Astrocyte (in vitro differentiated cells and primary cell): ENCODE measurements around the gene CNFN. TPM values are rescaled to one million over a fixed set of nuclear protein-coding genes. Genes with fewer than 3 reads are reported as not detected.

Source experiments
- DNase-seq: peaks from one replicate; pipeline ENCODE4 v3.0.0-alpha.2; 2010; ENCODE audit warnings: low read depth
- FAIRE-seq: peaks from 2 replicates; lab custom pipeline; 2011; peaks lifted over from hg19 to GRCh38; lab: Jason Lieb, UNC
- H2AFZ ChIP-seq: 2 replicates; pipeline ENCODE4 v1.6.0; 2012; ENCODE audit warnings: low read depth, low read length, inconsistent platforms
- H3K27ac ChIP-seq: 2 replicates; pipeline ENCODE4 v1.5.1; 2011; ENCODE audit warnings: low read depth, low read length, inconsistent platforms
- H3K27me3 ChIP-seq: 2 replicates; pipeline ENCODE4 v1.6.0; 2011; ENCODE audit warnings: low read length, inconsistent platforms; ENCODE audit not compliant: insufficient read depth
- H3K36me3 ChIP-seq: 2 replicates; pipeline ENCODE4 v1.5.1; 2011; ENCODE audit warnings: low read length, inconsistent platforms; ENCODE audit not compliant: insufficient read depth
- H3K4me1 ChIP-seq: 2 replicates; pipeline ENCODE4 v1.5.1; 2011; ENCODE audit warnings: low read length, inconsistent platforms; ENCODE audit not compliant: insufficient read depth
- H3K4me2 ChIP-seq: 2 replicates; pipeline ENCODE4 v1.6.0; 2012; ENCODE audit warnings: low read length, inconsistent platforms
- H3K4me3 ChIP-seq: 2 replicates; pipeline ENCODE4 v1.5.1; 2011; ENCODE audit warnings: low read depth, mild to moderate bottlenecking, low read length, inconsistent platforms; ENCODE audit not compliant: insufficient read depth
- H3K79me2 ChIP-seq: 2 replicates; pipeline ENCODE4 v1.6.0; 2012; ENCODE audit warnings: mild to moderate bottlenecking, low read length, inconsistent platforms; ENCODE audit not compliant: insufficient read depth
- H3K9ac ChIP-seq: 2 replicates; pipeline ENCODE4 v1.6.0; 2012; ENCODE audit warnings: mild to moderate bottlenecking, low read length, inconsistent platforms
- H3K9me3 ChIP-seq: 2 replicates; pipeline ENCODE4 v1.5.1; 2012; ENCODE audit warnings: low read depth, mild to moderate bottlenecking, low read length, inconsistent platforms; ENCODE audit not compliant: insufficient read depth
- H4K20me1 ChIP-seq: 2 replicates; pipeline ENCODE4 v1.6.0; 2012; ENCODE audit warnings: low read length, inconsistent platforms; ENCODE audit not compliant: insufficient read depth
- H3K27ac Mint-ChIP-seq: one replicate; pipeline ENCODE4 v1.8.0; 2021; ENCODE audit warnings: mild to moderate bottlenecking, mixed read lengths; ENCODE audit not compliant: unreplicated experiment
- H3K27me3 Mint-ChIP-seq: one replicate; pipeline ENCODE4 v1.8.0; 2021; ENCODE audit warnings: low read depth, mixed read lengths; ENCODE audit not compliant: unreplicated experiment
- H3K36me3 Mint-ChIP-seq: one replicate; pipeline ENCODE4 v1.8.0; 2021; ENCODE audit warnings: low read depth, mixed read lengths; ENCODE audit not compliant: unreplicated experiment
- H3K4me1 Mint-ChIP-seq: one replicate; pipeline ENCODE4 v1.8.0; 2021; ENCODE audit warnings: low read depth, mixed read lengths; ENCODE audit not compliant: unreplicated experiment
- H3K4me3 Mint-ChIP-seq: one replicate; pipeline ENCODE4 v1.8.0; 2021; ENCODE audit warnings: mild to moderate bottlenecking, moderate library complexity, mixed read lengths; ENCODE audit not compliant: unreplicated experiment
- H3K9me3 Mint-ChIP-seq: one replicate; pipeline ENCODE4 v1.8.0; 2021; ENCODE audit warnings: mild to moderate bottlenecking, mixed read lengths; ENCODE audit not compliant: unreplicated experiment
- EZH2 ChIP-seq: IDR thresholded peaks from 2 replicates; pipeline ENCODE4 v1.6.1; 2012; ENCODE audit warnings: mild to moderate bottlenecking, low read length, inconsistent platforms; ENCODE audit not compliant: insufficient read depth
- total RNA-seq: library from RNA; stranded (reverse); gene quantifications from 2 replicates; pipeline ENCODE4 v1.2.1, GENCODE V29; 2021
- TF ChIP-seq, protein P1 (sequence below): IDR thresholded peaks from 2 replicates; pipeline ENCODE4 v1.5.1; 2011; ENCODE audit warnings: low read depth, mild to moderate bottlenecking, inconsistent platforms, low read length, moderate library complexity; ENCODE audit not compliant: insufficient read depth

The CNFN gene
- total RNA-seq, 1 donor from 2014 or later: 0.61 TPM

- TF ChIP-seq EZH2: no peak
- TF ChIP-seq, protein P1, sequence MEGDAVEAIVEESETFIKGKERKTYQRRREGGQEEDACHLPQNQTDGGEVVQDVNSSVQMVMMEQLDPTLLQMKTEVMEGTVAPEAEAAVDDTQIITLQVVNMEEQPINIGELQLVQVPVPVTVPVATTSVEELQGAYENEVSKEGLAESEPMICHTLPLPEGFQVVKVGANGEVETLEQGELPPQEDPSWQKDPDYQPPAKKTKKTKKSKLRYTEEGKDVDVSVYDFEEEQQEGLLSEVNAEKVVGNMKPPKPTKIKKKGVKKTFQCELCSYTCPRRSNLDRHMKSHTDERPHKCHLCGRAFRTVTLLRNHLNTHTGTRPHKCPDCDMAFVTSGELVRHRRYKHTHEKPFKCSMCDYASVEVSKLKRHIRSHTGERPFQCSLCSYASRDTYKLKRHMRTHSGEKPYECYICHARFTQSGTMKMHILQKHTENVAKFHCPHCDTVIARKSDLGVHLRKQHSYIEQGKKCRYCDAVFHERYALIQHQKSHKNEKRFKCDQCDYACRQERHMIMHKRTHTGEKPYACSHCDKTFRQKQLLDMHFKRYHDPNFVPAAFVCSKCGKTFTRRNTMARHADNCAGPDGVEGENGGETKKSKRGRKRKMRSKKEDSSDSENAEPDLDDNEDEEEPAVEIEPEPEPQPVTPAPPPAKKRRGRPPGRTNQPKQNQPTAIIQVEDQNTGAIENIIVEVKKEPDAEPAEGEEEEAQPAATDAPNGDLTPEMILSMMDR: no peak
- no peaks in the 10 kb centered on the region for H3K9me3 ChIP-seq
- H3K4me3 ChIP-seq: no peak overlapping the region
- no peak overlapping the region for H2AFZ ChIP-seq
- Mint-ChIP-seq H3K4me3 (peak overlapping the region; percentile 86), H3K4me1 (peaks cover 10% of the 10 kb centered on the region), H3K27ac (no peak overlapping the region), H3K36me3 (peaks cover 1% of the 10 kb centered on the region), H3K9me3 (no peaks in the 10 kb centered on the region), H3K27me3 (no peaks in the 10 kb centered on the region)
- DNase-seq (no peak), FAIRE-seq (no peak)
- H3K79me2 ChIP-seq: peaks cover 3% of the 10 kb centered on the region
- H3K4me2 ChIP-seq: no peak overlapping the region
- H3K36me3 ChIP-seq: no peaks in the 10 kb centered on the region
- H3K9ac ChIP-seq: no peak overlapping the region
- H3K4me1 ChIP-seq: peaks cover 14% of the 10 kb centered on the region
- no peaks in the 10 kb centered on the region for H3K27me3 ChIP-seq
- peaks cover 14% of the 10 kb centered on the region for H4K20me1 ChIP-seq
- no peak overlapping the region for H3K27ac ChIP-seq
These were observed 10.3 kb upstream of the CNFN start for GRCh38 chr19:42400404-42400803.

DNA sequence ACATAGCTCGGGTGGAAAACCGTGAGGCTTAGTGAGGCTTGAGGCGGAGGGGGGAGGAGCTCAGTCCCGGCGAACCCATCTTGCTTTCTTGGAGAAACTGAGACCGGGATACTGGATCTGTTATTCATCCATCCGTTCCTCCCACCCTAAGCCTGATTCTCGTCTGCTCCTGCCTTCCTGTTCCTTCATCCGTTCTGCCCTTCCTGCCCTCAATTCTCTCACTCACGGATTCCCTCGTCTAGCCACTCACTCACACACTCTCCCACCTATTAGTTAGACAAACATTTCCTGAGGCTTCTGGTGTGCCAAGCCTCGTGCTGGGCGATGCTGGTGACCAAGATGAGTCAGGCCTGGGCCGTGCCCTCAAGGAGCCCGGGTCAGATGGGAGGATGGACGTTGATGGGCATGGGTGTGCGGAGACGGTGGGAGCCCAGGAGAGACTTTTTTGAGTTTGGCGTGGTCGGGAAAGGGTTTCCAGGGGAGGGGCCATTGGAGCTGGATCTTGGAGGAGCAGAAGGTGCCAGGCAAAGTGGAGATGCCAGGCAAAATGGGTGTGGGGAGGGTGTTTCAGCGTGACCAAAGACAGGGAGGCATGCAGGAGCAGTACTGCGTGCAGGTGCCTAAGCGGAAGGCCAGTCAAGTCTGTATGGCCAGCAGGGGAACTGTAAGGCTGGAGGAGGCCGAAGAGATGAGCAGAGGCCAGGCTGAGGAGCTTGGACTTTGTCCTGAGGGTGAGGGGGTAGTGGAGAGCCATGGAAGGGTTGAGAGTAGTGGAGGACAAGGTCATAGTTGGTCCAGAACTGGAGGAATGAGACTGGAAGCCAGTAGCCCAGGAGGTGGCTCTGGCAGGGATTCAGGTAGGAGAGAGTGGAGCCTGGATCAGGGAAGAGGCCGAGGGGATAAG is 7.4 kb upstream of the CNFN start:
- Histone ChIP-seq H3K4me2 (peak overlapping the region; percentile 91), H3K79me2 (peaks cover 3% of the 10 kb centered on the region), H2AFZ (peak overlapping the region; percentile 77), H3K9me3 (no peaks in the 10 kb centered on the region), H3K27me3 (no peaks in the 10 kb centered on the region), H3K4me1 (peaks cover 13% of the 10 kb centered on the region), H3K9ac (peak overlapping the region; percentile 84), H3K36me3 (no peaks in the 10 kb centered on the region), H3K4me3 (peak overlapping the region; percentile 71), H3K27ac (peak overlapping the region; percentile 70), H4K20me1 (peaks cover 8% of the 10 kb centered on the region)
- Mint-ChIP-seq H3K36me3 (peaks cover 1% of the 10 kb centered on the region), H3K27me3 (peaks cover 2% of the 10 kb centered on the region), H3K27ac (peak overlapping the region; percentile 59), H3K4me1 (peaks cover 10% of the 10 kb centered on the region), H3K4me3 (peak overlapping the region; percentile 92), H3K9me3 (no peaks in the 10 kb centered on the region)
- no peak for TF ChIP-seq EZH2
- DNase-seq (no peak), FAIRE-seq (no peak)

DNA sequence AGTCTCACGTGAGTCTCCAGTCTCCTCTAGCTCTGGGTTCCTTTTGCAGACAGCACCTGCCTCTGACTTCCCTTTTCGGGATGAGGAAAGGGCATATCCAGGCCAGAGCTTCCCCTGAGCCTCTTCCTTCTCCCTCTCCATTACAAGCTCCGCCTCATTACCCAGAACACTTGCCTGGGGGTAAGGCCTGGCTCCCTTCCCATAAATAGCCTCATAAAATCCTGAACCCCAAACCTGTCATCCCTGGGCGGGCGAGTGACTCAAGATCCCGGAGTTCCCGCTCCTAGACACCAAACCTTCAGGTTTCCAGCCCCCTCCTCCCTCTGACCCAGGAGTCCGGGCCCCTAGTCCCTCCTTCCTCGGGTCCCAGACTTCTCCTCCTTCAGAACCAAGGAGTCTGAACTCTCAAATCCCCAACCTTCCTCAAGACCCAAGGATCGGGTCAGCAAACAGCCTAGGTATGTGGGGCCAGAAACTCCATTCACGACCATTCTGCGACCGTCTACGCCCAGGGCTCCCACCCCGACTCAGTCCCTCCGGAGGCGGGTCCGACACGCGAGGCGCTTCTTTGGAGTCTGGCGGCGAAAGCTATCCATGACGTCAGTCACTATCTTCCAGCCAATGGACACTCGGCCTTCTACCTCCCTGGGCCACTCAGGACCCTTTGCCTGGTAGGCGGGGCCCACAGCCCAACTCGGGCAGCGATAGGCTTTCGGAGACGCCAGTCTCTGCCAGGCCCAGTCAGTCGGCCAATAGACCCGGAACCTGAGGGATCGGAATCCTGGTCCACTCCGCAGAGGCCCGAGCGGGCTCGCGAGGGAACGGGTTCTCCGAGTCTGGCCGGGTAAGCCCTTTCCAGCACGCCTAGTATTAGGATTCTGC is 6.5 kb upstream of the CNFN start:
- peaks cover 11% of the 10 kb centered on the region for H3K4me1 ChIP-seq
- Mint-ChIP-seq H3K27ac (peak overlapping the region; percentile 59), H3K4me1 (peaks cover 10% of the 10 kb centered on the region), H3K27me3 (peaks cover 7% of the 10 kb centered on the region), H3K4me3 (peak overlapping the region; percentile 92), H3K9me3 (no peaks in the 10 kb centered on the region), H3K36me3 (peaks cover 1% of the 10 kb centered on the region)
- no peaks in the 10 kb centered on the region for H3K36me3 ChIP-seq
- FAIRE-seq: peak; percentile 94
- H3K4me3 ChIP-seq: peak overlapping the region; percentile 71
- H2AFZ ChIP-seq: peak overlapping the region; percentile 93
- peak overlapping the region; percentile 91 for H3K4me2 ChIP-seq
- no peaks in the 10 kb centered on the region for H3K27me3 ChIP-seq
- peaks cover 8% of the 10 kb centered on the region for H4K20me1 ChIP-seq
- TF ChIP-seq, protein P1: no peak
- TF ChIP-seq EZH2: no peak
- no peaks in the 10 kb centered on the region for H3K9me3 ChIP-seq
- peak overlapping the region; percentile 75 for H3K27ac ChIP-seq
- peak overlapping the region; percentile 84 for H3K9ac ChIP-seq
- H3K79me2 ChIP-seq: peaks cover 3% of the 10 kb centered on the region
- peak; percentile 98 for DNase-seq
